HCT116 (cell line): ENCODE data around the gene SBF2. TPM values are rescaled to one million over a fixed set of nuclear protein-coding genes. Genes with fewer than 3 reads are reported as not detected.

ENCODE experiments used
- ATAC-seq: fragments of 200-7000 bp; cut with Tn5 transposase; 2 replicates; pipeline ENCODE4 v1.9.1; 2020; ENCODE audit warnings: mild to moderate bottlenecking, moderate library complexity
- BruUV-seq: library from RNA; stranded (reverse); fragments of 400-500 nt; replicated peaks from 2 replicates; lab custom pipeline; 2021; lab: Mats Ljungman, UMichigan
- CTCF ChIA-PET: fragments of 300-600 bp; sonication (Branson Sonifier 250); formaldehyde crosslinking; loops from one replicate; lab custom pipeline; 2021; ENCODE audit warnings: antibody characterized with exemption; lab: Charles Lee
- POLR2A ChIA-PET: fragments of 300-600, 350-600 bp; sonication (Branson Sonifier 250); formaldehyde crosslinking; loops from one replicate; lab custom pipeline; 2021; ENCODE audit warnings: antibody characterized with exemption; lab: Charles Lee
- RAD21 ChIA-PET, 2 experiments: fragments of 300-600 bp; sonication (Branson Sonifier 250); formaldehyde crosslinking; loops; one replicate each; lab custom pipeline; 2023; ENCODE audit warnings: low total read pairs in 2 of 2; ENCODE audit not compliant: uncharacterized antibody in 2 of 2, unreplicated experiment in 2 of 2, low non-redundant PET in 1 of 2; lab: Charles Lee
- DNase-seq: peaks from one replicate; pipeline ENCODE4 v3.0.0-alpha.2; 2010; ENCODE audit warnings: low read depth, low spot score
- H2AFZ ChIP-seq: fragments of 200-600 bp; shearing (Covaris generic), sonication (generic); 2 replicates; pipeline ENCODE4 v1.6.1; 2017; ENCODE audit warnings: low read depth, mixed run types, mixed read lengths, antibody characterized with exemption, low read length; ENCODE audit not compliant: poor library complexity, severe bottlenecking
- H3K27ac ChIP-seq: 2 replicates; pipeline ENCODE4 v1.5.1; 2012; ENCODE audit warnings: low read depth, low read length
- H3K27me3 ChIP-seq: fragments of 200-600 bp; sonication (generic); 2 replicates; pipeline ENCODE4 v1.6.1; 2016; ENCODE audit warnings: mixed run types, low read length, mixed read lengths; ENCODE audit not compliant: insufficient read depth
- H3K36me3 ChIP-seq, 2 experiments: fragments of 200-500 bp in 1 of 2; fragments of 200-600 bp in 1 of 2; sonication (Bioruptor generic) in 1 of 2; sonication (generic) in 1 of 2; 2 replicates each; pipeline versions ENCODE4 v1.5.1 to v1.6.1; 2014 to 2016; ENCODE audit warnings: low read length in 2 of 2, inconsistent platforms in 1 of 2, mixed read lengths in 1 of 2, mixed run types in 1 of 2; ENCODE audit not compliant: insufficient read depth in 2 of 2, control insufficient read depth in 1 of 2
- H3K4me1 ChIP-seq, 2 experiments: fragments of 200-600 bp in 1 of 2; sonication (generic) in 1 of 2; 2 replicates each; pipeline versions ENCODE4 v1.5.1 to v1.6.1; 2012 to 2017; ENCODE audit warnings: low read length in 2 of 2, inconsistent platforms in 1 of 2, mild to moderate bottlenecking in 1 of 2, mixed read lengths in 1 of 2, mixed run types in 1 of 2, moderate library complexity in 1 of 2; ENCODE audit not compliant: insufficient read depth in 2 of 2, control insufficient read depth in 1 of 2
- H3K4me2 ChIP-seq: fragments of 200-600 bp; sonication (generic); 2 replicates; pipeline ENCODE4 v1.6.1; 2017; ENCODE audit warnings: mixed run types, low read length, mixed read lengths
- H3K4me3 ChIP-seq, 2 experiments: fragments of 200-600 bp in 1 of 2; sonication (generic) in 1 of 2; replicated peaks in 1 of 2; 2 replicates each; pipeline ENCODE4 v1.5.1; 2011 to 2016; ENCODE audit warnings: low read length in 2 of 2, control low read depth in 1 of 2, low read depth in 1 of 2, mild to moderate bottlenecking in 1 of 2, mixed read lengths in 1 of 2, mixed run types in 1 of 2
- H3K79me2 ChIP-seq: fragments of 200-600 bp; sonication (generic); 2 replicates; pipeline ENCODE4 v1.6.1; 2017; ENCODE audit warnings: mild to moderate bottlenecking, mixed run types, low read length, moderate library complexity, mixed read lengths; ENCODE audit not compliant: insufficient read depth
- H3K9ac ChIP-seq: fragments of 200-600 bp; sonication (generic); 2 replicates; pipeline ENCODE4 v1.6.1; 2016; ENCODE audit warnings: low read length, mixed read lengths
- H3K9me2 ChIP-seq: fragments of 200-600 bp; sonication (generic), shearing (Covaris generic); 2 replicates; pipeline ENCODE4 v1.6.1; 2017; ENCODE audit warnings: mixed run types, mild to moderate bottlenecking, moderate library complexity; ENCODE audit not compliant: insufficient read depth
- H3K9me3 ChIP-seq, 2 experiments: fragments of 200-500 bp in 1 of 2; fragments of 200-600 bp in 1 of 2; sonication (Bioruptor generic) in 1 of 2; sonication (generic) in 1 of 2; 2 replicates each; pipeline ENCODE4 v1.6.1; 2014 to 2017; ENCODE audit warnings: low read length in 2 of 2, mixed read lengths in 2 of 2, inconsistent platforms in 1 of 2, low read depth in 1 of 2, mild to moderate bottlenecking in 1 of 2, mixed run types in 1 of 2, moderate library complexity in 1 of 2; ENCODE audit not compliant: control insufficient read depth in 1 of 2, insufficient read depth in 1 of 2
- H4K20me1 ChIP-seq: fragments of 200-600 bp; sonication (generic), shearing (Covaris generic); 2 replicates; pipeline ENCODE4 v1.6.1; 2017; ENCODE audit warnings: mixed run types, mild to moderate bottlenecking, moderate library complexity; ENCODE audit not compliant: insufficient read depth
- CBX3 ChIP-seq: IDR thresholded peaks from 2 replicates; pipeline ENCODE4 v1.6.1; 2012; ENCODE audit warnings: low read depth
- CEBPB ChIP-seq: IDR thresholded peaks from 2 replicates; pipeline ENCODE4 v1.6.1; 2012; ENCODE audit warnings: low read depth
- CTCF ChIP-seq, 3 experiments: fragments of 200-600 bp in 1 of 3; sonication (generic) in 1 of 3; IDR thresholded peaks in 2 of 3; conservative IDR thresholded peaks in 1 of 3; 2 replicates each; pipeline ENCODE4 v1.5.1; 2012 to 2017; ENCODE audit warnings: low read depth in 2 of 3, low read length in 2 of 3, antibody characterized with exemption in 1 of 3, borderline replicate concordance in 1 of 3, control low read depth in 1 of 3, mild to moderate bottlenecking in 1 of 3, mixed read lengths in 1 of 3, mixed run types in 1 of 3, moderate library complexity in 1 of 3; ENCODE audit not compliant: insufficient read depth in 1 of 3
- EGR1 ChIP-seq: IDR thresholded peaks from 2 replicates; pipeline ENCODE4 v1.6.1; 2012; ENCODE audit warnings: low read depth
- ELF1 ChIP-seq: IDR thresholded peaks from 2 replicates; pipeline ENCODE4 v1.6.1; 2012; ENCODE audit warnings: low read depth, borderline replicate concordance
- FOSL1 ChIP-seq: IDR thresholded peaks from 2 replicates; pipeline ENCODE4 v1.6.1; 2012; ENCODE audit warnings: low read depth
- JUND ChIP-seq: IDR thresholded peaks from 2 replicates; pipeline ENCODE4 v1.6.1; 2012
- MAX ChIP-seq: IDR thresholded peaks from 2 replicates; pipeline ENCODE4 v1.6.1; 2012
- POLR2AphosphoS5 ChIP-seq: IDR thresholded peaks from 2 replicates; pipeline ENCODE4 v1.6.1; 2011; ENCODE audit warnings: mild to moderate bottlenecking, low read depth, low read length, moderate library complexity
- RAD21 ChIP-seq: IDR thresholded peaks from 2 replicates; pipeline ENCODE4 v1.6.1; 2012; ENCODE audit warnings: low read depth, mild to moderate bottlenecking
- REST ChIP-seq: IDR thresholded peaks from 2 replicates; pipeline ENCODE4 v1.6.1; 2012; ENCODE audit warnings: low read depth
- SIN3A ChIP-seq: IDR thresholded peaks from 2 replicates; pipeline ENCODE4 v1.6.1; 2012; ENCODE audit warnings: low read depth
- SP1 ChIP-seq: IDR thresholded peaks from 2 replicates; pipeline ENCODE4 v1.6.1; 2012; ENCODE audit warnings: low read depth
- SRF ChIP-seq: IDR thresholded peaks from 2 replicates; pipeline ENCODE4 v1.6.1; 2012; ENCODE audit warnings: low read depth
- TCF7L2 ChIP-seq: IDR thresholded peaks from 2 replicates; pipeline ENCODE4 v1.7.0; 2011; ENCODE audit warnings: borderline replicate concordance, inconsistent platforms; ENCODE audit not compliant: insufficient read depth, insufficient read length; ENCODE audit errors: extremely low read depth
- ZBTB33 ChIP-seq: IDR thresholded peaks from 2 replicates; pipeline ENCODE4 v1.6.1; 2011; ENCODE audit warnings: mild to moderate bottlenecking, low read length, moderate library complexity; ENCODE audit not compliant: insufficient replicate concordance; ENCODE audit errors: extremely low read depth
- ZFX ChIP-seq: fragments of 450-650 bp; IDR thresholded peaks from 2 replicates; pipeline ENCODE4 v1.6.1; 2017
- ZNF274 ChIP-seq: fragments of 200-500 bp; sonication (Bioruptor generic); IDR thresholded peaks from 2 replicates; pipeline ENCODE4 v1.6.1; 2014; ENCODE audit warnings: mild to moderate bottlenecking, low read depth, low read length, inconsistent platforms
- intact Hi-C: fragments of 100-400 bp; cut with micrococcal nuclease; formaldehyde crosslinking; loops from 2 replicates; pipeline ENCODE4 v1.10.0; 2022
- total RNA-seq: library from RNA; stranded (reverse); gene quantifications from one replicate; pipeline ENCODE4 v1.2.1, GENCODE V29; 2021; ENCODE audit not compliant: unreplicated experiment

SBF2 gene
- total RNA-seq, 1 experiment from 2014 or later = 35.0 TPM

GRCh38 chr11:9825895-9826294 is 468.1 kb downstream of the SBF2 start:
- CTCF ChIA-PET = no interaction called here
- TF ChIP-seq CBX3 (no peak), RAD21 (no peak), REST (no peak), EGR1 (no peak), ELF1 (no peak), FOSL1 (no peak), ZBTB33 (no peak), TCF7L2 (no peak), CTCF (IDR thresholded peaks at IDR 0.05 in 2 of 3, conservative IDR thresholded peaks at IDR 0.05 in 1 of 3; ENCODE audit: borderline replicate concordance in 1 of 3, insufficient read depth in 1 of 3, low read depth in 2 of 3, low read length in 2 of 3) (no peak), JUND (no peak), SIN3A (no peak), POLR2AphosphoS5 (no peak), SRF (no peak), ZNF274 (no peak), MAX (no peak), ZFX (no peak), SP1 (no peak), CEBPB (no peak)
- BruUV-seq = no TSS peak
- H3K9me2 ChIP-seq = no peaks in the 10 kb centered on the region
- no peak overlapping the region for H3K9ac ChIP-seq
- H2AFZ ChIP-seq = no peak overlapping the region
- no peak overlapping the region for H3K4me2 ChIP-seq
- POLR2A ChIA-PET = no interaction called here
- no peaks in the 10 kb centered on the region for H3K36me3 ChIP-seq
- no peaks in the 10 kb centered on the region for H3K9me3 ChIP-seq
- H3K79me2 ChIP-seq = no peaks in the 10 kb centered on the region
- RAD21 ChIA-PET = no interaction called here
- H3K27ac ChIP-seq = no peak overlapping the region
- H3K4me3 ChIP-seq = no peak overlapping the region
- ATAC-seq (no peak), DNase-seq (no peak)
- H3K4me1 ChIP-seq = no peaks in the 10 kb centered on the region
- intact Hi-C loops = no loop called here
- no peaks in the 10 kb centered on the region for H4K20me1 ChIP-seq
- H3K27me3 ChIP-seq = no peaks in the 10 kb centered on the region
